ENCODE results near the gene POLD3. TPM values are rescaled to one million over a fixed set of nuclear protein-coding genes. Genes with fewer than 3 reads are reported as not detected.

Gene POLD3
- total and polyA plus RNA-seq, 2 of the 8 experiments (the other 6 are each of a cell fraction or from before 2014, with no cell fraction given), result 18.1 to 29.3 TPM

DNA sequence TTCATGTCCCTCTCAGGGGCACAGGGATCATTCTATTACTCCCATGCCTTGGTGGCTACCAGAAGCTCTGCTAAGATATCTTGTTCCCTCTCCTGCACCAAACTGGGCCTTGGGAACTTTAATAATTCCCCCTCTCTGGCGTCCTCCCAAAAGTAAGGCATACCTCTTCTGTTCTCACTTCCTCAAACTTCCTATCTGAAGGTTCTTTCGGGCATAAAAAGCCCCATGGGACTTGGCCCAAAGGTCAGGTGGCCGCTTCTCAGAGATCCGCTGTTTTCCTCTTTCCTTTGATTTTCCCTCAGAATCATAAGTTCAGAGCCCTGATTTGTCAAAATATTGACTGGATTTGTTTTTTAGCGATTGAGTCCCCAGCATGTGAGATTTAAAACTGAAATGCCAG is 13.0 kb downstream of the POLD3 start:
- H2BK5ac ChIP-seq (ENCODE audit: low read depth, low read length), result no peak overlapping the region
- DNase-seq (ENCODE audit: low read depth in 1 of 2, low spot score in 2 of 2), result no peak
- no peak overlapping the region for H3K18ac ChIP-seq (ENCODE audit: extremely low read depth, low read length)
- no peaks in the 10 kb centered on the region for H3K4me1 ChIP-seq (replicated peaks in 1 of 4; ENCODE audit: control insufficient read depth in 3 of 4, insufficient read depth in 4 of 4, low read length in 3 of 4)
- H3K27me3 ChIP-seq (replicated peaks in 1 of 4; ENCODE audit: control insufficient read depth in 3 of 4, extremely low read depth in 1 of 4, insufficient read depth in 3 of 4, low read length in 3 of 4), result no peaks in the 10 kb centered on the region
- no peak overlapping the region for H3K4me3 ChIP-seq (ENCODE audit: extremely low read depth in 1 of 4, insufficient read depth in 2 of 4, low read depth in 3 of 4, low read length in 4 of 4)
- no peak overlapping the region for H3K23ac ChIP-seq (ENCODE audit: insufficient read length)
- H3K79me2 ChIP-seq (ENCODE audit: control insufficient read depth in 1 of 2, insufficient read depth in 2 of 2, low read length in 2 of 2), result 0 out of 4 replicates have a peak, but pooled peaks cover 0 to 4% of the 10 kb centered on the region in 2 experiments
- no peak overlapping the region for H2AK5ac ChIP-seq (ENCODE audit: low read depth, low read length)
- no peak for FAIRE-seq
- no peak overlapping the region for H3K27ac ChIP-seq (ENCODE audit: low read depth, low read length)
- H3K79me1 ChIP-seq (ENCODE audit: low read depth, low read length), result no peaks in the 10 kb centered on the region
- no peak overlapping the region for H2BK12ac ChIP-seq (ENCODE audit: low read depth, low read length)
- ChIA-PET CTCF (ENCODE audit: partially characterized antibody) (interaction anchor here (0.7 to 1.1 kb wide), 2 partner anchors 134 to 155 kb away, joined by 3 read pairs; no protein-coding TSS in a partner anchor), POLR2A (ENCODE audit: partially characterized antibody) (no interaction called here)
- no peak overlapping the region for H2BK120ac ChIP-seq (replicated peaks; ENCODE audit: low read depth, low read length)
- H3K4me2 ChIP-seq (ENCODE audit: insufficient read depth in 1 of 2, low read depth in 2 of 2, low read length in 2 of 2), result no peak overlapping the region
- H3K56ac ChIP-seq (replicated peaks; ENCODE audit: insufficient read length, low read depth, low read length), result no peak overlapping the region
- no peak overlapping the region for H4K5ac ChIP-seq (ENCODE audit: insufficient read length, low read depth, low read length)
- H4K91ac ChIP-seq (replicated peaks; ENCODE audit: insufficient read length, low read length), result no peak overlapping the region
- no peak overlapping the region for H4K8ac ChIP-seq (ENCODE audit: extremely low read depth, insufficient read depth, low read length)
- H3K23me2 ChIP-seq (ENCODE audit: low read depth, low read length), result no peaks in the 10 kb centered on the region
- H3K9ac ChIP-seq (replicated peaks in 1 of 4; ENCODE audit: extremely low read depth in 1 of 4, low read depth in 3 of 4, low read length in 3 of 4), result no peak overlapping the region
- no peak overlapping the region for H3K4ac ChIP-seq (replicated peaks; ENCODE audit: insufficient read length, low read depth, low read length)
- H3K36me3 ChIP-seq (ENCODE audit: control insufficient read depth in 2 of 4, insufficient read depth in 4 of 4, low read length in 3 of 4), result peaks cover 5 to 43% (median 14%) of the 10 kb centered on the region in 4 experiments; a peak in 7 of 8 replicates
- 93% methylated on average over 5 of the region's 5 CpGs; no CpG with 5 or more reads in 1 of the 2 experiments for WGBS, 2 experiments (ENCODE audit: extremely low coverage in 1 of 2, insufficient coverage in 1 of 2, insufficient read length in 1 of 2, insufficient replicate concordance in 2 of 2, low coverage in 1 of 2, low lambda C conversion rate in 2 of 2, missing lambda C conversion rate in 1 of 2)
- H2BK15ac ChIP-seq (ENCODE audit: low read length), result no peak overlapping the region
- H3K9me3 ChIP-seq (ENCODE audit: insufficient read depth in 2 of 2, low read depth in 1 of 2, low read length in 1 of 2), result no peaks in the 10 kb centered on the region
- H2AFZ ChIP-seq (ENCODE audit: low read length), result no peak overlapping the region
- H4K20me1 ChIP-seq (replicated peaks in 1 of 2; ENCODE audit: control insufficient read depth in 1 of 2, insufficient read depth in 2 of 2, low read length in 2 of 2), result peaks cover 0 to 2% of the 10 kb centered on the region in 2 experiments
- no peak overlapping the region for H3K14ac ChIP-seq (ENCODE audit: insufficient read length)
- no peak overlapping the region for H2BK20ac ChIP-seq (ENCODE audit: low read length)
- no peak for TF ChIP-seq HDAC2 (IDR thresholded peaks at IDR 0.05; ENCODE audit: borderline replicate concordance in 1 of 2, low read depth in 2 of 2, low read length in 2 of 2)
- TF ChIP-seq, protein P1, sequence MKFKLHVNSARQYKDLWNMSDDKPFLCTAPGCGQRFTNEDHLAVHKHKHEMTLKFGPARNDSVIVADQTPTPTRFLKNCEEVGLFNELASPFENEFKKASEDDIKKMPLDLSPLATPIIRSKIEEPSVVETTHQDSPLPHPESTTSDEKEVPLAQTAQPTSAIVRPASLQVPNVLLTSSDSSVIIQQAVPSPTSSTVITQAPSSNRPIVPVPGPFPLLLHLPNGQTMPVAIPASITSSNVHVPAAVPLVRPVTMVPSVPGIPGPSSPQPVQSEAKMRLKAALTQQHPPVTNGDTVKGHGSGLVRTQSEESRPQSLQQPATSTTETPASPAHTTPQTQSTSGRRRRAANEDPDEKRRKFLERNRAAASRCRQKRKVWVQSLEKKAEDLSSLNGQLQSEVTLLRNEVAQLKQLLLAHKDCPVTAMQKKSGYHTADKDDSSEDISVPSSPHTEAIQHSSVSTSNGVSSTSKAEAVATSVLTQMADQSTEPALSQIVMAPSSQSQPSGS (IDR thresholded peaks at IDR 0.05; ENCODE audit: low read length), result no peak
- TF ChIP-seq BRCA1 (IDR thresholded peaks at IDR 0.05; ENCODE audit: low read depth, low read length), result no peak
- no peak for TF ChIP-seq CREB1 (IDR thresholded peaks at IDR 0.05)
- no peak for TF ChIP-seq POLR2A (IDR thresholded peaks at IDR 0.05; ENCODE audit: control extremely low read depth in 1 of 2, low read depth in 2 of 2, low read length in 2 of 2)
- no peak for TF ChIP-seq RNF2 (IDR thresholded peaks at IDR 0.05; ENCODE audit: borderline replicate concordance, low read depth, low read length, missing control alignments, poor library complexity, severe bottlenecking)
- no peak for TF ChIP-seq RXRA (IDR thresholded peaks at IDR 0.05; ENCODE audit: insufficient read depth, low read depth, low read length)
- TF ChIP-seq, protein P2, sequence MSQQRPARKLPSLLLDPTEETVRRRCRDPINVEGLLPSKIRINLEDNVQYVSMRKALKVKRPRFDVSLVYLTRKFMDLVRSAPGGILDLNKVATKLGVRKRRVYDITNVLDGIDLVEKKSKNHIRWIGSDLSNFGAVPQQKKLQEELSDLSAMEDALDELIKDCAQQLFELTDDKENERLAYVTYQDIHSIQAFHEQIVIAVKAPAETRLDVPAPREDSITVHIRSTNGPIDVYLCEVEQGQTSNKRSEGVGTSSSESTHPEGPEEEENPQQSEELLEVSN (IDR thresholded peaks at IDR 0.05), result no peak
- TF ChIP-seq CTBP2 (IDR thresholded peaks at IDR 0.05; ENCODE audit: borderline replicate concordance, insufficient read depth, insufficient read length, low read length), result no peak
- no peak for TF ChIP-seq TAF1 (IDR thresholded peaks at IDR 0.05; ENCODE audit: low read depth, low read length)
- TF ChIP-seq GABPA (IDR thresholded peaks at IDR 0.05; ENCODE audit: borderline replicate concordance, insufficient read depth, low read length), result no peak
